DMS 273 (cell line): ENCODE results near the gene SCNM1.
A peak's percentile ranks its signal among the peaks of the same experiment; 100 is the strongest.

Experiments
- DNase-seq: peaks from one replicate; lab custom pipeline; 2025; ENCODE audit not compliant: unreplicated experiment; lab: John Stamatoyannopoulos, UW

Gene SCNM1, protein sequence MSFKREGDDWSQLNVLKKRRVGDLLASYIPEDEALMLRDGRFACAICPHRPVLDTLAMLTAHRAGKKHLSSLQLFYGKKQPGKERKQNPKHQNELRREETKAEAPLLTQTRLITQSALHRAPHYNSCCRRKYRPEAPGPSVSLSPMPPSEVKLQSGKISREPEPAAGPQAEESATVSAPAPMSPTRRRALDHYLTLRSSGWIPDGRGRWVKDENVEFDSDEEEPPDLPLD

DNA sequence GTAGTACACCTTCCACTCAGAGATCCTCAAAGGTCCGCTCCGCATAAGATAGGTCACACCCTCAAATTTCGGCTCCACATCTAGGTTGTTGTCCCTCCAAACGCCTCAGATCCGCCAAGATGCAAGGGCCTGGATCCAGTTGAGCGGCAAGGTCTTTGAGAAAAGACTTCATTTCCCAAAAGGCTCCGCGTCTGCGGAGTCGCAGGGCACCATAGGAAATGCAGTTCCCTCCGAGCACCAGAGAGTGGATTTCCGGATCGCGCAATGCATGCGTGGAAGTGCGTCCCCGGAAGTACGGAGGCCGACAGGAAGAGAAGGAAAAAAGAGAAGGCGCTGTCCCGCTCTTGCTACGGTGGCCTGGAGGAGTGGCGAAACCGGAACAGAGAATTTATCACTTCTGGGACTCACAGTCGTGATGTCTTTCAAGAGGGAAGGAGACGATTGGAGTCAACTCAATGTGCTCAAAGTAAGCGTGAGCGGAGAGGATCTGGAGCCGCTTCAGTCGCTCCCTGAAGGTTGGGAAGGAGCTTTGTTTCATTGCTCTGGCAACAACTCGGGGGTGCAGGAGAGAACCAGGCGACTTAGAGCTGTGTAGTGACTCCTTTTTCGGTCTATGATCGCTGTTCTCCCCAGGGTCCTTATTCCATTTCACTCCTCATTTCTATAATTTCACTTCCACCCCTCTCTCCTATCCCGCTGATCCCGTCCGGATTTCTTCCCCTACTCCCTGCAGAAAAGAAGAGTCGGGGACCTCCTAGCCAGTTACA lies at the start of gene SCNM1, which contains the start of gene LYSMD1:
TSS of gene SCNM1 (plus strand) at position 407 of the 767 bp plus-strand sequence. CDS start at position 416, 9 bp downstream.
TSS of gene LYSMD1 (minus strand) at position 165 of the 767 bp plus-strand sequence. CDS start 644 bp downstream, outside the sequence.
- DNase-seq, result peak; percentile 100

GRCh38 chr1:151124763-151125403 lies 41.1 kb upstream of the SCNM1 start:
- DNase-seq, result no peak

DNA sequence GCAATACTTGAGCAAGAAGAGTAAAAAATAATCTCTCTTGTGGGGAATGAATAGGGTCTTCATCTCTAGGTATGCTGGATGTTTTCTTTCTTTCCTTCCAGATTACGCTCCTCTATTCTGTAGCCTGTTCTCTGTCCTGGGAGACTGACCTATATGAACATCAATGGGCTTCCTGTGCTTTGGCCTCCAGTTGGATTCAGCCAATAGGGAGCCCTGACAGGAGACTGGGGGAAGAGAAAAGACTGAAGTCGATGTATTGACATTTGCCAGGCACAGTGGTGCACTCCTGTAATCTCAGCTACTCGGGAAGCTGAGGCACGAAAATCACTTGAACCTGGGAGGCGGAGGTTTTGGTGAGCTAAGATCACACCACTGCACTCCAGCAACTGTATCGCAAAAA lies 37.1 kb upstream of the SCNM1 start:
- no peak for DNase-seq

GRCh38 chr1:151130987-151131586 lies 34.9 kb upstream of the SCNM1 start:
- no peak for DNase-seq

DNA sequence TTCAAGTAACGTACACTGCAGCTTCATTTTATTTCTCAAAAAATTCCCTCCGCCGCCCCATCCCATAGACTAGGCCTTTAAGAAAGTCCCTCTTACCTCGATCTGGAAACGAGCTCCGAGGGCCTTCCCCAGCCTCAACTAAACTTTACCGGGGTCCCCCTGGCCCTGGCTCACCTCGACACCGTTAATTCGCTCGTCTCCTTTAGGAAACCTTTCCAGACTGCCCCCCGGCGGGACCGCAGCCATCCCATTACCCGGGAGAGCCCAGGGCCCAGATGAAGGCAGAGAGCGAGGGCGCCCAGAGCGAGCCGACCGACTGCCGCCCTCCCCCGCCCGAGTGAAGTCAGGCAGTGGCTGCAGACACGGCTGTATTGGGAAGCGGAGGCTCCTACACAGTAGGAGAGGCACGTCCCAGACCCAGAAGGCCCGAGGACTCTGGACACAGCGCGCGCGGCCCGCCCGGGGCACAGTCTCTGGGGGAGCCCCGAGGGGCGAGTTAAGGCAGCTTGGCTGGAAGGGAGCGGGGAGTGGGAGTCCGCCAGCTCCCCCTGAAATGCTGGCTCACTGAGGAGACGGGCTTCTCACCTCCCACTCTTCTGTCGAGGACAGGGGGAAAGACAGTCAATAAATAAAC lies 34.1 kb upstream of the SCNM1 start:
- no peak for DNase-seq

DNA sequence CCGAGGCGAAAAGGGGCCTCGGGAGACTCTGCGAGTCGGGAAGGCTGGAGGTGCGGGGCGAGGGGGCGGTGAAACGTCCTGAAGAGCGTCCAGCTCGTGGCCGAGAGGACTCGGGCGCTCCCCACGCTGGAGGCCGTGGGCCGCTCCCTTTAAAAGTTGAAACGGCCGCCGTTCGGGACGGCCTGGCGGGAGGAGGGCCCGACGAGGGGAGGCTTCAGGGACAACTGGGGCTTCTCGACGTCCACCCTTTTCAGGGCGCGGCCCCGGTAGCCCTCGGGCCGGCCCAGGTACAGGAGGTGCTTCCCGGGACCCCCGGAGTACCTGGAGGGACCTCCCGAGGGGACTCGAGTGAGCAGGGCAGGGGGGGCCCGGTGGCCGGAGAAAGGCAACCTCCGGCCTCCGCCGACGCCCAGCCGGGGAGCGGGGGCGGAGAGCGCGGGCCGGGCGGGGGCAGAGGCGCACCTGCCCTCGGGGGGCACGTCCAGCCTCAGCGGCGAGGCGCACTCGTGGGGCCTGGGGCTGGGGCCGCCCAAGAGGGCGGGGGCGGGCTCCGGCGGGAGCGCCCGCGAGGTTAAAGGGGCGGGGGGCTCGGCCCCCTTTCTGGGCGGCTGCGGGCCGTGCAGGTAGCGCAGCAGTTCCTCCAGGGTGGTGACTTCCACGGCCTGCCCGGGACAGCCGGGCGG lies 33.5 kb upstream of the SCNM1 start:
- no peak for DNase-seq

DNA sequence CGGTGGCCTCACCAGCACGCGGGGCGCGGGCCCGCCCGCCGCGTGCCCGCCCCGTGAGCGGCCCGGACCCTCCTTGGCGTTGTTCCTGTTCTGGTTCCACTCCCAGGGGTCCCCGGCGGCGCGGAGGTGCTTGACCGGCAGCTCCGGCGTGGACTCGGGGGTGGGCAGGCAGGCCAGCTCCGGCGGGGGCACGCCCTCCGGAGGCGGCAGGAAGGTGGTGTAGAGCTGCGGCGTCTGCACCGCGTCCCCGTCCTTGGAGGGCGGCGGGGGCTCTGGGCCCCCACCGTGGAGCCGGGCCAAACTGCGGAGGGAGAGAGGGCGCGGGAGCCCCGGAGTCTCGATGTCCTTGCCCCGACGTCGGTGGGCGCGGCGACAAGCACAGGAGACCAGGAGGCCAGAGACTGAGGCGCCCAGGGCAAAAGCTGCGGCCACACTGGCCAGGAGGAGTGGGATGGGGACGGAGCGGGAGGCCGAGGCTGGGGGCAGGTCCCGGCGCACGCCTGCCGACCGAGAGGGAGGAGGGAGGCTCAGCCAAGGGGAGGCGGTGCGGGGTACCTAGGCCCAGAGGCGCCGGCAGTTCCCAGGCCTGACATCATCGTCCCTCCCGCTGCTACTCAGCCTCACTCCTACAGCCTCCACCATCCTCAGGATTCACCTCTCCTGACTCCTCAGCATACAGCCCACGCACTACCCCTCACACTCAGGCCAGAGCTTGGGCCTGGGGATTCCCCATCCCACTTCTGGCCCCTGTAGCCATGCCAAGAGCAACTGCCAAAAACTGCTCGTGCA lies 32.7 kb upstream of the SCNM1 start:
- DNase-seq, result no peak

DNA sequence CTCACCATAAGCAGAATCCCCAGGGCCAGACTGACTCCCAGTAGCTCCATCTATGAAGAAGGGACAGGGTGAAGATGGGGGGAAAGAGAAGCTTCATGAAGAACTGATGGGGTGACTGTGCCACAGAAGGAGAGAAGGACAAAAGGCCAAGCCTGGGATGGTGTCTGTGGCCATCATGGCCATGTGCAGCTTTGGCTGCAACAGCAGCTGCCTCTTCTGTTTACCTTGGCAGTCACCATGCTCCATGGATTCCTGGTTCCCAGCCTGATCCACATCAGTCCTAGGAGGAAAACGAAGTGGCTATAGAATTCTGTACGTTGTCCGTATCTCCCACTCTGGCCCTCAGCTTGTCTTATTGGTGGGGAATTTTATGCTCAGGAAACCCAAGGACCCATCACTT lies 31.5 kb upstream of the SCNM1 start:
- peak; percentile 93 for DNase-seq

GRCh38 chr1:151134991-151135390 lies 31.0 kb upstream of the SCNM1 start:
- DNase-seq, result no peak

GRCh38 chr1:151135433-151136385 lies 30.2 kb upstream of the SCNM1 start:
- no peak for DNase-seq

- DNase-seq, result no peak
Observed at GRCh38 chr1:151137789-151138188, 28.2 kb upstream of the SCNM1 start.

DNA sequence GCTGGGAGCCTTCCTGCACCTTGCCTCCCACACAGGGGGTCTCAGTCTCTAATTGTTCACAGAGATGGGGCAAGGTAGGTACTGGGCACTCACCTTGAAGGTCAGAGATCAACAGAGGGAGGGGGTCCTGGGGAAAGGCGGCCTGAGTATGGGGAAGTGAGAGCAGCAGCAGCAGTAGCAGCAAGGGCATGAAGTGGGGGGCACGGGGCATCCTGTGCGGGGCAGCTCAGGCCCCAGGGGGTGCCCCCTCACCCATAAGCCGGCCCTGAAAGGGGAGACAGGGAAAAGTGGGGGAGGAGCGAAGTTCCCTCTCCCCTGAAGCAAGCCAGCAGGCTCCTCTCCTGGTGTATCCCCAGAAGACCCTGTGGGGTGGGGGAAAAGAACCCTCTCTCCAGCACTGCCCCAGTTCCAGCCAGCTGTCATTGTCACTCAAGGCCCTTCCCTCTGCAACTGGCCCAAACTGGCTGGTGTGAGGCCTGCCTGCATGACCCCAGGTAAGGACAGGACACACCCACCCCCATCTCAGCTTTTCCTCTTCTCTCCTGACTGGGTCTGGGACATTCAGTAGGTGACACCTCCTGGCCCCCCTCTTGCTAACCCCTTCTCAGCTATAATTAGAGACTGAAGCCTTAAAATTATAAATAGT lies 23.4 kb upstream of the SCNM1 start:
- DNase-seq, result peak; percentile 96

DNA sequence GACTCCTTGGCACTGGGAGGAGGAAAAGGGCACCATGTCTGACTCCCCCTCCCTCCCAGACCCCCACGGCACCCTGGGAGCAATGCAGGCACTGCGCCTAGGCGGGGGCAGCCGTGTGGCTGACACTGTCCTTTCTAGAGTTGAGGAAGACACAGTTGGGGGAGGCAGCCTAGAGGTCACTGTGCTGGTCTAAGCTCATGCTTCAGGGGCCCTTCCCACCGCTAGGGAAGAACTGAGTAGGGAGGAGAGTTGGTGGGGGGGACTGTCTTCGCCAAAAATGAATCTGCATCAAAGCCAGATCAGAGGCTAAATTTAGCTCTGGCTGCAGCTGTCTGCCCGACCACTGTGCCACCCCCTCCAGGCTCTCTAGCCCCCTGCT lies 22.9 kb upstream of the SCNM1 start:
- DNase-seq, result peak; percentile 94

DNA sequence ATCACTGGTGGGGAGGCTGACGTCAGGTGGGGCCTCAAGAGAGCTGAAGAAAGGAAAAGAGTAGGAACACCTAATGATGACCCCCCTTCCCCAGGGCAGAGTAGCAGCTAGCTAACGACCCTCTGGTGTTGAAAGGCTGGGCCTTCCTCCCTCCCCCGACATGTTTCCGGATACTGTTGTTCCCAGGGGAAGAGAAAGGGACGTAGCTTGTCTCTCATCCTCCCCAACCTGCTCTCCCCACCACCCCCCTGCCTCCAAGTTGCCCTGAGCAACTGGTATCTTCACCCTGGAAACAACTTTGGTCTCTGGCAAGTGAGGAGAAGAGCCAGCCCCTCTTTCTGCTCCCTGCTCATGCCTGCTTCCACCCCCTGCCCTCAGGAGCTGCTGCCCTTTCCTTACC lies 22.0 kb upstream of the SCNM1 start:
- peak; percentile 94 for DNase-seq

DNA sequence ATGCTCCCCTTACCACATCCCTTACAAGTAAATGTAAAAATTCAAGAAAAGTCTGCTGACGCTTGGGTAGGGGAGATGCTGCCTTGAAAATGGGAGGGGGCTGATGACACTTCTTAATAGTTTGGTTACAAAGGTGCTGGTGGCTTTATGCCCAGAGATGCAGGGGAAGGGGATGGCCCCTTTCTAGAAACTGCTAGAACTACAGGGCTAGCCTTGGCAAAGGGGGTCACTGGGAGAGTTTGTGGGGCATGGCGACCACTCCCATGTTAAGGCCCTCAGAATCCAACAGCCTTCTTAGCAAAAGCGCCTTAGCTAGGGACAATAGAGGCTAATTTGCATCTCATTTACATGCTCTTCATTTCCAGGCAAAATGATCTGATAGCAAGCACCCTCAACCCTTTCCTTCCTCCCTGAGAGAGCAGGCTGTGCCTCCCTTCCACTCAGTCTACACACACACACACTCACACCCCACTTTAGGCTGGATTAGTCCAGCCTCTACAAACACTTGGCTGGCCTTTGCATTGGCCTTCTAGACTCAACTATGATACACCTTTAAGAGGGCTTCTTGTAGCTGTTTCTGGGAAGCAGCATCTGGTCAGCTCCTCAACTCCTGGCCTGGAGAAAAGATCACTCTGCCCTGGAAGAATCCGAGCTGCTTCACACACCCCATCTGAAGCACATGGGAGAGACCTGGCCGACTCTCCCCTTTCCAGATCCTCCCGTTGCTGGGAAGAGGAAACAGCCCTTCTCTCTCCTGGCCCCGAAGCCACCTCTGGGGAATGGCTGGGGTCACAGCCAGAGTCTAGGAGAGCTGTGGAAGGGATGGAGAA lies 21.3 kb upstream of the SCNM1 start:
- DNase-seq, result no peak

DNA sequence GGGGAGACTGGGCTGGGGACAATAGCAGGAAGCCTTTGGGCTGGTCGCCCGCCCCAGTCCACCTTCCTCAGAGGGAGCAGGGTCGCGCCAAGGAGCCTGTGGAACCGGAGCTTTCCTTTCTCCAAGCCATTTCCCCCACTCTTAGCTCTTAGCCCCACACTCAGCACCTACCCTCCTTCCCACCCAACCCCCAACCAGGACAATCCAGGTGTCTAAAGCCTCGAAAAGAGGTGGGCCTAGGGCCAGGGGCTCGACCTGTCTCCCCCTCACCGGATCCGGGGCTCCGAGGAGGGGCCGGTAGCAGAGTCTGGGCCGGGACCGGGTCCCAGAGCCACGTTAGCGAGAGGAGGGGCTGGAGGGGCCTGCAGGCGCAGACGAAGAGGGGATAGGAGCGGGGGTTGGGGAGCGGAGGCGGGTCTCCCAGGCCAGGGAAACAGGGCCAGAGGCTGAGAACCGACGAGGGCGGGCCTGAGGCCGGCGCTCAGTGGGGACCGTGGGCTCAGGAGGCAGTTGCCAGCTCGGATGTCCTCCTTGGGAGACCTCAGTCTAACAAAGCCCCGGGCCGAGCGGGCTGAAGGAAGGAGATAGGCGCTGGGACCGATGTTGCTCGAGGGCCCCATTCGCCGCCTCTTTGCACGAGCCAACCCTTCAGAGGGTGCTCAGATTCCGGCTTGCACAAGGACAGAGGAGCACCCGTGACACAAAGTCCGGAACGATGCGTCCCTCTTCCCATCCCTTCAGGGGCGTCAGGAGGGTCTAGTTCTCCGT lies 20.5 kb upstream of the SCNM1 start:
- DNase-seq, result peak; percentile 97

DNA sequence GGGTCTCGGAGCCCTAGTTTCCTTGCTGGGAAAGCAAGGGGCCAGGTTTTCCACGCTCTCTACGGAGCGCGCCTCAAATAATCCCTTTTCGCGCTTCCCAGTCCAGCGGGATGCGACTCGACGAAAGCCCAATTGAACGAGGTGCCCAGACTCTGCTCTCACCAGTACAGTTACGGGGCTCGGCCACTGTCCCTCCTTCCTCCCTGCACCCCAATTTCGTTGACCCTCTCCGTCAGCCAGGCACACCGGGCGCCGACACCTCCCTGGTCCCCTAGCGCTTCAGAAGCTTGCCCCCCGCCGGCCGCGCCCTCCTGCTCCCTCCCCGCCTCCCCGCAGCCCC lies 19.9 kb upstream of the SCNM1 start:
- DNase-seq, result peak; percentile 97
